GM21360 (cell line): ENCODE measurements around the gene DNPEP.

Experiments
- ATAC-seq: cut with Tn5 transposase; IDR thresholded peaks from one replicate; pipeline ENCODE4 v1.9.1; 2021; ENCODE audit warnings: mild to moderate bottlenecking, moderate library complexity; ENCODE audit not compliant: unreplicated experiment

Gene DNPEP

DNA sequence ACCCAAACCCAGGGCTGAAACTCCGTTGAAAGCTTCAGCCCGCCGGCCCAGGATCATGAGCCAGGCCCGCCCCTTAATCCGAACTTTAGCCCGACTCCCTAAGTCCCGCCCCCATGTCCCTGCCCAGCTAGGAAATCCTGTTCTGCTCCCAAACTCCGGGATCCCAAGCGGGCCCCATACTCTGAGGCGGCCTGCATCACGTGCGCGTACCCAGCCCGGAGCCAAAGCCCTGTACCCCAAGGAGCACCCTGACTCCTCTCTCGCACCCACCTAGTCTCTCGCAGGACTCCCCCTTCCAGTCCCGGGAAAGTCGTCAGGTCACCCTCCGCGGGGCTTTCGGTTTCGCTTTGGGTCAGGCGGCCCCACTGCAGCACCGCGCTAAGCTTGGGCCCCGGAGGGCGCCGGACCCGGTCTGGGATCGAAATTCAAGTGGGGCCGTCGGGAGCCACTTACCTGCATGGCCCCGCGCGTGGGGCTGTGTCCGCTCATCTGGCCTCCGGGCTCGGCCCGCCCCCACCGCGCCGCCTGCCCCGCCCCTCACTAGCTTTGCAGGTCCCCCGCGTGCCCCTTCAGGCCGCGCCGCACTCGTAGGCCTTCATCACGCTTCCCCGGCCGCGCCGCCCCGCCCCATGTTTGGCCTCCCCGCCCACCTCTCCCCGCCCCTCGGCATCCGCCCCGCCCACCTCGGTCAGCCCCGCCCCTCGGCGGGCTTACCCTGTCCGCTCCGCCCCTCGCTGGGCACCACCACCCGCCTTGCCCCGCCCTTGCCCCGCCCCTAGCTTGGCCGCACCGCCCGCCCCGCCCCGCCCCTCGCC lies at the start of gene DNPEP:
Gene DNPEP, minus strand, starts transcription at position 607 of the 815 bp plus-strand sequence. Its CDS starts 118 bp downstream, at position 489.
- ATAC-seq, result peak; percentile 51

- no peak for ATAC-seq
Measured at GRCh38 chr2:219437141-219437540, 49.4 kb upstream of the DNPEP start.

GRCh38 chr2:219436491-219436890 lies 48.8 kb upstream of the DNPEP start:
- no peak for ATAC-seq

- no peak for ATAC-seq
Measured at GRCh38 chr2:219435701-219436100, 48.0 kb upstream of the DNPEP start.

GRCh38 chr2:219434718-219435525 lies 47.2 kb upstream of the DNPEP start, which contains the start of gene SPEG:
SPEG (plus strand) TSS chr2:219434843; CDS start chr2:219434978, 135 bp downstream.
- no peak for ATAC-seq

GRCh38 chr2:219434468-219434717 lies 46.7 kb upstream of the DNPEP start:
- no peak for ATAC-seq

GRCh38 chr2:219433666-219434467 lies 46.2 kb upstream of the DNPEP start:
- no peak for ATAC-seq

- no peak for ATAC-seq
Measured at GRCh38 chr2:219430633-219431615, 43.2 kb upstream of the DNPEP start.

DNA sequence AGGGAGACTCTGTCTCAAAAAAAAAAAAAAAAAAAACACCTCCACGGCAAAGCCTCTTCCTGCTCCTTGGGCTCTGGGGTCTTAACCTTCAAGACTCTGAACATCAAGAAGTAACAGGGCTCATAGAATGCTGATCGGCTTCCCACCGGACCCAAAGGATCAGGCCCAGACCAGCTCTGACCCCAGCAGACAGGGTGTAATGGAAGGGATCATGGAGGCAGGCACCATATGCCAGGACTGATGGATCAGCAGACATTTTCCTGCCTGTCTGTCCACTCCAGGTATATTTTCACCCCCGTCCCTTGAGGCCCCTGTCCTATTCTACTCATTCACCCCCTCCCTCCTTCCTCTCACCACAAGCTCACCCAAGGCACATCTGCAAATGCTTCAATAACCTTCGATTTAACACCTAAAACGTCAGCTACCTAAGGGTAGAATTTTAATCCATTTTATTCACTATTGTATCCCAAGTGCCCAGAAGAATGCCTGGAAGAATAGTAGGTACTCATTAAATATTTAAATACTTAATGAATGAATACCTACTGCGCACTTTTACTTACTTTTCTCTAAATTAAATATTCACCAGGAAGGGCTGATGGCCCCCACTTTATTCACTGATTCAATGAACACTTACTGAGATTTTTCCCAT lies 42.4 kb upstream of the DNPEP start:
- ATAC-seq, result no peak

- no peak for ATAC-seq
Measured at GRCh38 chr2:219428469-219428868, 40.8 kb upstream of the DNPEP start.

GRCh38 chr2:219426534-219427136 lies 38.9 kb upstream of the DNPEP start:
- ATAC-seq, result no peak

GRCh38 chr2:219426068-219426443 lies 38.3 kb upstream of the DNPEP start:
- no peak for ATAC-seq

GRCh38 chr2:219425238-219426067 lies 37.7 kb upstream of the DNPEP start:
- no peak for ATAC-seq

DNA sequence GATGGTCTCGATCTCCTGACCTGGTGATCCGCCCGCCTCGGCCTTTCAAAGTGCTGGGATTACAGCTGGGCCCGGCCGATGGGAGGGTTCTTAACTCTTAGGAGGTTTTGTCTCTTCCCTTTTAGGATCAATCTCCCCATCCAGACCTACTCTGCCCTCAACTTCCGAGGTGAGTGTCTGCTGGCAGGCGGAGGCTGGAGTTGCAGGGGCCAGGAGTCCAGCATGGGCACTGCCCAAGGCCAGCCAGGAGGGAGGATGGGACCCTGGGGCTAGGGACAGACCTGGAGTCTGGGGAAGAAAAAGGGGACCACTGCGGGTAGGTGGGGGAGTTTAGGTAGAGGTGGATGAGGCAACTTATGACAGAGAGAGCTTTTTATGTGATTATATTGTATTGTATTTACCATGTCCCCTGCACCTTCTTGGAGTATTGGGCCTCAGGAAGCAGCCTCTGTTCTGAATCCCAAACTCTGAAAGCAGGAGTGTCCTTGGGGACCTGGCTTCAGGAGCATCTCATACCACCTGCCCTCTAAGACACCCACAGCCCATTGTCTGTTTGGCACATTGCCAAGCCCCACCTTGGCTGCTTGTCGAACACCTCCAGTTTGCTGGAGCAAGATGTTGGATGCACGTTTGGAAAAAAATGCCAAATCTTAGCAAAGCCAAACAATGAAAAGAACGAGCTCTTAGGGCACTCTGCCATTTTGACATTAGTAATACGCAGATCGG lies 36.1 kb upstream of the DNPEP start:
- no peak for ATAC-seq

GRCh38 chr2:219422952-219423534 lies 35.3 kb upstream of the DNPEP start:
- ATAC-seq, result no peak

DNA sequence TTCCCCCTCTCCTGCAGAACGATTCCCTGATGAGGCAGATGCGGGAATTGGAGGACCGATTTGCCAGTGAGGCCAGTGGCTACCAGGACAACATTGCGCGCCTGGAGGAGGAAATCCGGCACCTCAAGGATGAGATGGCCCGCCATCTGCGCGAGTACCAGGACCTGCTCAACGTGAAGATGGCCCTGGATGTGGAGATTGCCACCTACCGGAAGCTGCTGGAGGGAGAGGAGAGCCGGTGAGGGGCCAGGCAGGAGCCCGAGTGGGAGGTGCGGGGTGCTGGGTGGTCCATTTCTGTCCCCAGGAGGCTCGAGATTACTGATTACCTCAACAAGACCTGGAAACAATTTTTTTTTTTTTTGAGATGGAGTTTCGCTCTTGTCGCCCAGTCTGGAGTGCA lies 33.6 kb upstream of the DNPEP start:
- ATAC-seq, result no peak

DNA sequence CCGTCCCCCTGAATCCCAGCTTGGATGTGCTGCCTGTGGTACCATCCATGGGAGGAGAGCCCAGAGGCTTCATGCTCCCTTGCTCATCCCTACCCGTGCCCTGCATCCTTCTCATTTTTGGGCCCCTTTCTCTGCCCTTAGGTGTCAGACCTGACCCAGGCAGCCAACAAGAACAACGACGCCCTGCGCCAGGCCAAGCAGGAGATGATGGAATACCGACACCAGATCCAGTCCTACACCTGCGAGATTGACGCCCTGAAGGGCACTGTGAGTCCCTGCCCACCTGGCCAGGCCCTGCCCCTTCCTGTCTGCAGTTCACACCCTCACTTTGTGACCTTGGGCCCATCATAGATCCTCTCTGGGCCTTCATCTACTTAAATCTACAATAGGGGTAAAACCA lies 33.0 kb upstream of the DNPEP start:
- ATAC-seq, result no peak
